Lower leg skin (tissue), 3 donors: ENCODE measurements around the gene ZNF354B.

Experiments
- POLR2A ChIP-seq, 2 donors: fragments of 450-650 bp; IDR thresholded peaks; one replicate each; pipeline ENCODE4 v1.6.1; 2016 to 2017; ENCODE audit warnings: antibody characterized with exemption in 2 of 2, mild to moderate bottlenecking in 1 of 2, moderate library complexity in 1 of 2
- TF ChIP-seq, protein P1 (sequence below), 3 donors: fragments of 450-650 bp; IDR thresholded peaks; one replicate each; pipeline ENCODE4 v1.5.1; 2016; ENCODE audit warnings: antibody characterized with exemption in 3 of 3, mild to moderate bottlenecking in 3 of 3, moderate library complexity in 2 of 3

DNA sequence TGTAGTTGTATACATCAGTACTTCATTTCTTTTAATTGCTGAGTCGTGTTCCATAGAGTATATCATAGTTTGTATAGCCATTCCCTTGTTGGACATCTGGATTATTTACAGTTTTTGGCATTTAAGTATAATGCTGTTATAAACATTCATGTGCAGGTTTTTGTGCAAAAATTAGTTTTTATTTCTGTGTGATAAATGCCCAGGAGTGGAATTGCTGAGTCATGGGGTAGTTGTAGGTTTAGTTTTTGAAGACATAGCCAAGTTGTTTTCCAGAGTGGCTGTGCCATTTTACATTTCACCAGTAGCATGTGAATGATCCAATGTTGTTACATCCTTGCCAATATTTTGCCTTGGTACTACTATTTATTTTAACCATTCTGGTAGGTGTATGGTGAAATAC, 12.5 kb downstream of the ZNF354B start:
- TF ChIP-seq, protein P1, sequence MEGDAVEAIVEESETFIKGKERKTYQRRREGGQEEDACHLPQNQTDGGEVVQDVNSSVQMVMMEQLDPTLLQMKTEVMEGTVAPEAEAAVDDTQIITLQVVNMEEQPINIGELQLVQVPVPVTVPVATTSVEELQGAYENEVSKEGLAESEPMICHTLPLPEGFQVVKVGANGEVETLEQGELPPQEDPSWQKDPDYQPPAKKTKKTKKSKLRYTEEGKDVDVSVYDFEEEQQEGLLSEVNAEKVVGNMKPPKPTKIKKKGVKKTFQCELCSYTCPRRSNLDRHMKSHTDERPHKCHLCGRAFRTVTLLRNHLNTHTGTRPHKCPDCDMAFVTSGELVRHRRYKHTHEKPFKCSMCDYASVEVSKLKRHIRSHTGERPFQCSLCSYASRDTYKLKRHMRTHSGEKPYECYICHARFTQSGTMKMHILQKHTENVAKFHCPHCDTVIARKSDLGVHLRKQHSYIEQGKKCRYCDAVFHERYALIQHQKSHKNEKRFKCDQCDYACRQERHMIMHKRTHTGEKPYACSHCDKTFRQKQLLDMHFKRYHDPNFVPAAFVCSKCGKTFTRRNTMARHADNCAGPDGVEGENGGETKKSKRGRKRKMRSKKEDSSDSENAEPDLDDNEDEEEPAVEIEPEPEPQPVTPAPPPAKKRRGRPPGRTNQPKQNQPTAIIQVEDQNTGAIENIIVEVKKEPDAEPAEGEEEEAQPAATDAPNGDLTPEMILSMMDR (IDR thresholded peaks at IDR 0.05): no peak
- TF ChIP-seq POLR2A (IDR thresholded peaks at IDR 0.05): no peak
